CD14-positive monocyte (primary cell): ENCODE measurements around the gene GPSM1. TPM values are rescaled to one million over a fixed set of nuclear protein-coding genes. Genes with fewer than 3 reads are reported as not detected.

Source experiments
- DNase-seq, 3 donors: peaks; one replicate each; pipeline ENCODE4 v3.0.0-alpha.2; 2011 to 2022
- H2AFZ ChIP-seq: 2 replicates; pipeline ENCODE4 v1.6.0; 2012; ENCODE audit warnings: mild to moderate bottlenecking, low read depth, low read length, inconsistent platforms; ENCODE audit not compliant: insufficient read depth, poor library complexity, severe bottlenecking
- H3K27ac ChIP-seq, 2 donors: 1 replicate in 1 of 2; 2 replicates in 1 of 2; pipeline ENCODE4 v1.5.1; 2012 to 2013; ENCODE audit warnings: low read length in 2 of 2, control low read depth in 1 of 2, inconsistent platforms in 1 of 2, low read depth in 1 of 2, mild to moderate bottlenecking in 1 of 2
- H3K27me3 ChIP-seq, 2 donors: one replicate each; pipeline versions ENCODE4 v1.6.0 to v1.6.1; 2011 to 2013; ENCODE audit warnings: low read length in 2 of 2; ENCODE audit not compliant: control insufficient read depth in 2 of 2, insufficient read depth in 2 of 2
- H3K36me3 ChIP-seq, 2 donors: replicated peaks in 1 of 2; 1 replicate in 1 of 2; 2 replicates in 1 of 2; pipeline versions ENCODE4 v1.5.1 to v1.6.1; 2012 to 2013; ENCODE audit warnings: low read length in 2 of 2, control low read depth in 1 of 2, inconsistent platforms in 1 of 2, mild to moderate bottlenecking in 1 of 2; ENCODE audit not compliant: insufficient read depth in 2 of 2, control insufficient read depth in 1 of 2
- H3K4me1 ChIP-seq, 2 donors: 1 replicate in 1 of 2; 2 replicates in 1 of 2; pipeline versions ENCODE4 v1.5.1 to v1.6.1; 2012 to 2013; ENCODE audit warnings: low read length in 2 of 2, control low read depth in 1 of 2, inconsistent platforms in 1 of 2, mild to moderate bottlenecking in 1 of 2, moderate library complexity in 1 of 2; ENCODE audit not compliant: insufficient read depth in 2 of 2, control insufficient read depth in 1 of 2
- H3K4me2 ChIP-seq: replicated peaks from 2 replicates; pipeline ENCODE3; 2012; ENCODE audit warnings: low read length, moderate library complexity, mild to moderate bottlenecking; ENCODE audit not compliant: poor library complexity, severe bottlenecking; ENCODE audit errors: extremely low read depth
- H3K4me3 ChIP-seq, 3 experiments: fragments of 200-600 bp in 1 of 3; sonication (generic) in 1 of 3; replicated peaks in 1 of 3; 1 replicate in 2 of 3; 2 replicates in 1 of 3; pipeline ENCODE4 v1.5.1; 2011 to 2013; ENCODE audit warnings: low read length in 3 of 3, mild to moderate bottlenecking in 3 of 3, control low read depth in 2 of 3, low read depth in 2 of 3, inconsistent platforms in 1 of 3, moderate library complexity in 1 of 3
- H3K79me2 ChIP-seq: 2 replicates; pipeline ENCODE4 v1.6.0; 2012; ENCODE audit warnings: mild to moderate bottlenecking, control low read depth, inconsistent platforms, low read length, moderate library complexity; ENCODE audit not compliant: insufficient read depth
- H3K9ac ChIP-seq: 2 replicates; pipeline ENCODE4 v1.6.0; 2017; ENCODE audit warnings: low read length, mild to moderate bottlenecking; ENCODE audit not compliant: insufficient read depth, poor library complexity, severe bottlenecking
- H3K9me3 ChIP-seq, 2 donors: replicated peaks in 1 of 2; 1 replicate in 1 of 2; 2 replicates in 1 of 2; pipeline versions ENCODE4 v1.5.1 to v1.6.1; 2012 to 2013; ENCODE audit warnings: low read length in 2 of 2, control low read depth in 1 of 2; ENCODE audit not compliant: control insufficient read depth in 1 of 2, insufficient read depth in 1 of 2
- H4K20me1 ChIP-seq: 2 replicates; pipeline ENCODE4 v1.6.0; 2012; ENCODE audit warnings: mild to moderate bottlenecking, low read length, control low read depth, moderate library complexity; ENCODE audit not compliant: insufficient read depth
- H3K27ac Mint-ChIP-seq, 7 donors: one replicate each; pipeline ENCODE4 v1.8.0; 2020; ENCODE audit warnings: mild to moderate bottlenecking in 7 of 7, mixed read lengths in 7 of 7, moderate library complexity in 6 of 7, inconsistent platforms in 2 of 7
- H3K27me3 Mint-ChIP-seq, 3 donors: one replicate each; pipeline ENCODE4 v1.8.0; 2021 to 2022; ENCODE audit warnings: low read depth in 3 of 3, mild to moderate bottlenecking in 3 of 3, mixed read lengths in 3 of 3, moderate library complexity in 3 of 3, inconsistent platforms in 1 of 3
- H3K36me3 Mint-ChIP-seq, 2 donors: one replicate each; pipeline ENCODE4 v1.8.0; 2020; ENCODE audit warnings: mixed read lengths in 2 of 2, inconsistent platforms in 1 of 2, mild to moderate bottlenecking in 1 of 2
- H3K4me1 Mint-ChIP-seq: one replicate; pipeline ENCODE4 v1.8.0; 2020; ENCODE audit warnings: mild to moderate bottlenecking, mixed read lengths
- H3K4me3 Mint-ChIP-seq, 2 donors: one replicate each; pipeline ENCODE4 v1.8.0; 2020; ENCODE audit warnings: mild to moderate bottlenecking in 2 of 2, mixed read lengths in 2 of 2, moderate library complexity in 1 of 2
- H3K9me3 Mint-ChIP-seq, 7 donors: one replicate each; pipeline ENCODE4 v1.8.0; 2020 to 2022; ENCODE audit warnings: mixed read lengths in 7 of 7, mild to moderate bottlenecking in 6 of 7, moderate library complexity in 6 of 7, inconsistent platforms in 2 of 7
- CTCF ChIP-seq: fragments of 200-600 bp; IDR thresholded peaks from one replicate; pipeline ENCODE4 v1.8.0; 2022; ENCODE audit warnings: antibody characterized with exemption, mild to moderate bottlenecking
- WGBS: methylation state at CpG from one replicate; pipeline ENCODE4 v1.1.5; 2013; ENCODE audit warnings: missing lambda C conversion rate; ENCODE audit not compliant: insufficient coverage; 5-methylcytosine and 5-hydroxymethylcytosine counted together
- intact Hi-C, 2 donors: fragments of 100-400 bp; cut with micrococcal nuclease; formaldehyde crosslinking; loops; one replicate each; pipeline versions ENCODE4 v1.15.0 to v1.15.1; 2023
- polyA plus RNA-seq, 3 donors: library from polyadenylated mRNA; depleted of rRNA in 1 of 3; unstranded in 2 of 3; stranded (reverse) in 1 of 3; fragments of 300-500 nt in 2 of 3; fragments of >200 nt in 1 of 3; fragmentation: Illumina TruSeq in 2 of 3; gene quantifications; 1 replicate in 2 of 3; 2 replicates in 1 of 3; pipeline ENCODE4 v1.2.3, GENCODE V29; 2012 to 2021

Gene GPSM1
- polyA plus RNA-seq, 3 donors, result 0.67 to 3.1 (median 0.73) TPM

GRCh38 chr9:136401173-136401922 lies 74.0 kb downstream of the GPSM1 start:
- TF ChIP-seq CTCF, result no peak
- H3K4me2 ChIP-seq, result no peak overlapping the region
- H3K36me3 Mint-ChIP-seq, result peaks cover 40 to 59% of the 10 kb centered on the region in 2 donors
- H3K27me3 ChIP-seq, result no peaks in the 10 kb centered on the region
- no peaks in the 10 kb centered on the region for H3K9me3 ChIP-seq
- no peak overlapping the region for H2AFZ ChIP-seq
- H3K4me1 Mint-ChIP-seq, result peaks cover 19% of the 10 kb centered on the region
- H3K4me1 ChIP-seq, result peaks cover 17 to 23% of the 10 kb centered on the region in 2 donors
- DNase-seq, result no peak
- H3K79me2 ChIP-seq, result peaks cover 15% of the 10 kb centered on the region
- H3K9ac ChIP-seq, result no peak overlapping the region
- peaks cover 14% of the 10 kb centered on the region for H4K20me1 ChIP-seq
- H3K4me3 Mint-ChIP-seq, result no peak overlapping the region
- 91% methylated on average over 16 of the region's 18 CpGs for WGBS
- intact Hi-C loops, result loop anchor here (2.0 to 5.0 kb wide), 3 partner anchors 29 to 63 kb away; partner anchors contain the start of genes CARD9 (in 1 of the 2) and DNLZ (in 1 of the 2)
- peak overlapping the region in 2 of 7 donors; percentile 5 to 78 for H3K27ac Mint-ChIP-seq
- H3K36me3 ChIP-seq, result peaks cover 39 to 48% of the 10 kb centered on the region in 2 donors
- no peak overlapping the region for H3K27ac ChIP-seq
- peaks cover 0 to 2% (median 0%) of the 10 kb centered on the region in 7 donors for H3K9me3 Mint-ChIP-seq
- H3K27me3 Mint-ChIP-seq, result peaks cover 0 to 4% (median 4%) of the 10 kb centered on the region in 3 donors
- H3K4me3 ChIP-seq, result no peak overlapping the region

GRCh38 chr9:136402067-136402466 lies 74.7 kb downstream of the GPSM1 start:
- H3K36me3 ChIP-seq, result peaks cover 37 to 47% of the 10 kb centered on the region in 2 donors
- DNase-seq, result no peak
- H3K4me1 Mint-ChIP-seq, result peaks cover 19% of the 10 kb centered on the region

More at GRCh38 chr9:136402067-136402466, 74.7 kb downstream of the GPSM1 start:
- no peak overlapping the region for H3K4me3 Mint-ChIP-seq
- 97% methylated on average over 13 of the region's 13 CpGs for WGBS
- H3K36me3 Mint-ChIP-seq, result peaks cover 37 to 57% of the 10 kb centered on the region in 2 donors
- Histone ChIP-seq H3K4me3 (no peak overlapping the region), H4K20me1 (peaks cover 14% of the 10 kb centered on the region), H2AFZ (no peak overlapping the region), H3K4me2 (no peak overlapping the region), H3K4me1 (peaks cover 17 to 23% of the 10 kb centered on the region in 2 donors), H3K27ac (no peak overlapping the region), H3K79me2 (peaks cover 15% of the 10 kb centered on the region), H3K9me3 (no peaks in the 10 kb centered on the region), H3K27me3 (no peaks in the 10 kb centered on the region), H3K9ac (no peak overlapping the region)
- intact Hi-C loops, result loop anchor here in 1 of 2 donors (5.0 kb wide), 1 partner anchor 40 kb away; the partner anchor contains the start of gene DNLZ
- TF ChIP-seq CTCF, result no peak
- peaks cover 0 to 4% (median 4%) of the 10 kb centered on the region in 3 donors for H3K27me3 Mint-ChIP-seq
- peaks cover 0 to 2% (median 0%) of the 10 kb centered on the region in 7 donors for H3K9me3 Mint-ChIP-seq
- H3K27ac Mint-ChIP-seq, result peak overlapping the region in 1 of 7 donors; percentile 4
